Activated CD8-positive, alpha-beta T cell treated with anti-CD3 and anti-CD28 coated beads, Interleukin-2, amount 10 ng/mL, durations not matched to agents 7 days and 5 days (primary cell): ENCODE data around the gene AQP2. TPM values are rescaled to one million over a fixed set of nuclear protein-coding genes. Genes with fewer than 3 reads are reported as not detected.
"Not testable (repeated sequence)": the region's sequence is repeated elsewhere in the genome, so short reads cannot be mapped to it uniquely, and the experiment has no call there.

Experiments
- ATAC-seq: fragments of 150-1000 bp; cut with Tn5 transposase; one replicate; pipeline ENCODE4 v1.10.0; 2021; ENCODE audit warnings: moderate library complexity
- CTCF ChIA-PET: fragments of 350-600 bp; sonication (Branson Sonifier 250); formaldehyde crosslinking; loops from one replicate; lab custom pipeline; 2021; ENCODE audit warnings: antibody characterized with exemption; lab: Charles Lee
- POLR2A ChIA-PET: fragments of 350-600 bp; sonication (Branson Sonifier 250); formaldehyde crosslinking; loops from one replicate; lab custom pipeline; 2021; ENCODE audit warnings: antibody characterized with exemption; lab: Charles Lee
- DNase-seq: peaks from one replicate; pipeline ENCODE4 v3.0.0-alpha.2; 2020
- H3K27ac Mint-ChIP-seq: one replicate; pipeline ENCODE4 v1.8.0; 2021; ENCODE audit warnings: mild to moderate bottlenecking, mixed read lengths
- H3K27me3 Mint-ChIP-seq: one replicate; pipeline ENCODE4 v1.8.0; 2021; ENCODE audit warnings: low read depth, mixed read lengths
- H3K36me3 Mint-ChIP-seq: one replicate; pipeline ENCODE4 v1.8.0; 2021; ENCODE audit warnings: low read depth, mixed read lengths
- H3K4me1 Mint-ChIP-seq: one replicate; pipeline ENCODE4 v1.8.0; 2021; ENCODE audit warnings: low read depth, mixed read lengths
- H3K4me3 Mint-ChIP-seq: one replicate; pipeline ENCODE4 v1.8.0; 2021; ENCODE audit warnings: mild to moderate bottlenecking, mixed read lengths
- H3K9me3 Mint-ChIP-seq: one replicate; pipeline ENCODE4 v1.8.0; 2022; ENCODE audit warnings: mixed read lengths; ENCODE audit not compliant: insufficient read depth
- total RNA-seq, 2 experiments: library from RNA; stranded (reverse); gene quantifications; one replicate each; pipeline ENCODE4 v1.2.3, GENCODE V29; 2021

The AQP2 gene
- total RNA-seq, 2 experiments from 2014 or later: not detected

GRCh38 chr12:49986476-49986875 is 35.9 kb downstream of the AQP2 start:
- CTCF ChIA-PET: interaction anchor here (1.8 to 3.3 kb wide), 3 partner anchors 19 to 53 kb away, joined by 10 to 17 read pairs (median 12); no protein-coding TSS in a partner anchor
- DNase-seq, H3K27me3 Mint-ChIP-seq, H3K4me3 Mint-ChIP-seq, ATAC-seq, H3K4me1 Mint-ChIP-seq, H3K9me3 Mint-ChIP-seq, H3K27ac Mint-ChIP-seq, POLR2A ChIA-PET: not testable (repeated sequence)
- peaks cover 46% of the 10 kb centered on the region for H3K36me3 Mint-ChIP-seq

GRCh38 chr12:49987625-49988303 is 37.2 kb downstream of the AQP2 start:
- no peak overlapping the region for H3K27ac Mint-ChIP-seq
- H3K36me3 Mint-ChIP-seq: peaks cover 57% of the 10 kb centered on the region
- DNase-seq: no peak
- no peaks in the 10 kb centered on the region for H3K9me3 Mint-ChIP-seq
- no peaks in the 10 kb centered on the region for H3K27me3 Mint-ChIP-seq
- no peaks in the 10 kb centered on the region for H3K4me1 Mint-ChIP-seq
- no peak overlapping the region for H3K4me3 Mint-ChIP-seq
- ChIA-PET CTCF (interaction anchor here (0.7 to 3.3 kb wide), 2 partner anchors 42 to 82 kb away, joined by 3 to 12 read pairs; no protein-coding TSS in a partner anchor), POLR2A (no interaction called here)
- ATAC-seq: no peak

- peaks cover 68% of the 10 kb centered on the region for H3K36me3 Mint-ChIP-seq
- H3K27me3 Mint-ChIP-seq, H3K4me3 Mint-ChIP-seq, H3K9me3 Mint-ChIP-seq, ATAC-seq, DNase-seq, H3K27ac Mint-ChIP-seq, POLR2A ChIA-PET, H3K4me1 Mint-ChIP-seq: not testable (repeated sequence)
- CTCF ChIA-PET: interaction anchor here (1.9 to 2.4 kb wide), 2 partner anchors 22 to 67 kb away, joined by 4 to 17 read pairs; no protein-coding TSS in a partner anchor
These were observed 38.9 kb downstream of the AQP2 start for GRCh38 chr12:49989400-49989799.

- Mint-ChIP-seq H3K27ac (no peak overlapping the region), H3K27me3 (no peaks in the 10 kb centered on the region), H3K4me3 (no peak overlapping the region), H3K4me1 (no peaks in the 10 kb centered on the region), H3K9me3 (no peaks in the 10 kb centered on the region), H3K36me3 (peaks cover 71% of the 10 kb centered on the region)
- ChIA-PET POLR2A (no interaction called here), CTCF (interaction anchor here (0.7 to 2.4 kb wide), 7 partner anchors 17 to 84 kb away, joined by 3 to 17 read pairs (median 4); no protein-coding TSS in a partner anchor)
- DNase-seq (no peak), ATAC-seq (no peak)
These were observed 39.7 kb downstream of the AQP2 start for GRCh38 chr12:49990273-49990672.

GRCh38 chr12:49998453-49998852 is 47.9 kb downstream of the AQP2 start:
- Mint-ChIP-seq H3K27ac (no peak overlapping the region), H3K4me1 (no peaks in the 10 kb centered on the region), H3K36me3 (peaks cover 65% of the 10 kb centered on the region), H3K9me3 (no peaks in the 10 kb centered on the region), H3K27me3 (no peaks in the 10 kb centered on the region), H3K4me3 (no peak overlapping the region)
- ChIA-PET CTCF (no interaction called here), POLR2A (interaction anchor here (0.6 kb wide), 1 partner anchor 26 kb away, joined by 3 read pairs; no protein-coding TSS in a partner anchor)
- ATAC-seq (no peak), DNase-seq (no peak)

- Mint-ChIP-seq H3K27me3 (no peaks in the 10 kb centered on the region), H3K9me3 (no peaks in the 10 kb centered on the region), H3K4me1 (peaks cover 2% of the 10 kb centered on the region), H3K27ac (no peak overlapping the region), H3K36me3 (peaks cover 68% of the 10 kb centered on the region), H3K4me3 (no peak overlapping the region)
- CTCF ChIA-PET: interaction anchor here (0.9 to 2.5 kb wide), 5 partner anchors 35 to 58 kb away, joined by 3 to 11 read pairs (median 4); no protein-coding TSS in a partner anchor
- POLR2A ChIA-PET: interaction anchor here (0.6 kb wide), 1 partner anchor 257 kb away, joined by 3 read pairs; no protein-coding TSS in a partner anchor
- ATAC-seq (no peak), DNase-seq (no peak)
These were observed 53.1 kb downstream of the AQP2 start for GRCh38 chr12:50003595-50003994.

- peaks cover 64% of the 10 kb centered on the region for H3K36me3 Mint-ChIP-seq
- H3K27ac Mint-ChIP-seq: no peak overlapping the region
- ChIA-PET CTCF (interaction anchor here (1.1 to 3.3 kb wide), 3 partner anchors 34 to 59 kb away, joined by 3 to 12 read pairs (median 11); no protein-coding TSS in a partner anchor), POLR2A (no interaction called here)
- no peaks in the 10 kb centered on the region for H3K9me3 Mint-ChIP-seq
- DNase-seq (no peak), ATAC-seq (no peak)
- H3K27me3 Mint-ChIP-seq: no peaks in the 10 kb centered on the region
- peaks cover 6% of the 10 kb centered on the region for H3K4me1 Mint-ChIP-seq
- H3K4me3 Mint-ChIP-seq: no peak overlapping the region
These were observed 54.2 kb downstream of the AQP2 start for GRCh38 chr12:50004696-50005095.

GRCh38 chr12:50005175-50005574 is 54.6 kb downstream of the AQP2 start:
- CTCF ChIA-PET: interaction anchor here (1.1 to 3.3 kb wide), 2 partner anchors 38 to 382 kb away, joined by 3 to 12 read pairs; partner anchors contain the start of gene PRPF40B
- POLR2A ChIA-PET: no interaction called here

GRCh38 chr12:50006280-50006679 is 55.7 kb downstream of the AQP2 start:
- ATAC-seq (no peak), DNase-seq (no peak)
- H3K4me3 Mint-ChIP-seq: no peak overlapping the region
- no peaks in the 10 kb centered on the region for H3K27me3 Mint-ChIP-seq
- H3K27ac Mint-ChIP-seq: no peak overlapping the region
- ChIA-PET POLR2A (interaction anchor here (0.5 to 1.1 kb wide), 2 partner anchors 19 to 526 kb away, joined by 3 read pairs; partner anchors contain the start of gene RACGAP1), CTCF (interaction anchor here (1.0 to 3.3 kb wide), 6 partner anchors 15 to 105 kb away, joined by 3 to 12 read pairs (median 5); partner anchors contain the start of gene COX14)
- no peaks in the 10 kb centered on the region for H3K9me3 Mint-ChIP-seq
- H3K36me3 Mint-ChIP-seq: peaks cover 61% of the 10 kb centered on the region
- peaks cover 7% of the 10 kb centered on the region for H3K4me1 Mint-ChIP-seq

More at GRCh38 chr12:50005175-50005574, 54.6 kb downstream of the AQP2 start:
- Mint-ChIP-seq H3K27ac (no peak overlapping the region), H3K36me3 (peaks cover 67% of the 10 kb centered on the region), H3K9me3 (no peaks in the 10 kb centered on the region), H3K4me3 (no peak overlapping the region), H3K27me3 (no peaks in the 10 kb centered on the region), H3K4me1 (peaks cover 7% of the 10 kb centered on the region)
- no peak for DNase-seq
- ATAC-seq: no peak

- no peak overlapping the region for H3K4me3 Mint-ChIP-seq
- ATAC-seq (no peak), DNase-seq (no peak)
- H3K9me3 Mint-ChIP-seq: no peaks in the 10 kb centered on the region
- H3K36me3 Mint-ChIP-seq: peaks cover 56% of the 10 kb centered on the region
- POLR2A ChIA-PET: interaction anchor here (0.5 to 1.1 kb wide), 2 partner anchors 18 to 527 kb away, joined by 3 read pairs; partner anchors contain the start of gene RACGAP1
- no peak overlapping the region for H3K27ac Mint-ChIP-seq
- peaks cover 7% of the 10 kb centered on the region for H3K4me1 Mint-ChIP-seq
- CTCF ChIA-PET: interaction anchor here (1.0 to 3.3 kb wide), 8 partner anchors 14 to 230 kb away, joined by 3 to 12 read pairs (median 5); partner anchors contain the start of gene COX14
- H3K27me3 Mint-ChIP-seq: no peaks in the 10 kb centered on the region
These were observed 56.4 kb downstream of the AQP2 start for GRCh38 chr12:50006754-50007442.
